Activated naive CD4-positive, alpha-beta T cell treated with anti-CD3 and anti-CD28 coated beads, Interleukin-2, amount 10 ng/mL, durations not matched to agents 7 days and 5 days (primary cell): ENCODE measurements around the gene DTNBP1.

Experiments
- CTCF ChIA-PET: fragments of 350-600 bp; sonication (Branson Sonifier 250); formaldehyde crosslinking; loops from one replicate; lab custom pipeline; 2021; ENCODE audit warnings: antibody characterized with exemption; lab: Charles Lee
- DNase-seq: peaks from one replicate; pipeline ENCODE4 v3.0.0-alpha.2; 2020
- H3K27ac Mint-ChIP-seq: one replicate; pipeline ENCODE4 v1.8.0; 2021; ENCODE audit warnings: mild to moderate bottlenecking, moderate library complexity, mixed read lengths
- H3K27me3 Mint-ChIP-seq: one replicate; pipeline ENCODE4 v1.8.0; 2021; ENCODE audit warnings: mild to moderate bottlenecking, mixed read lengths
- H3K36me3 Mint-ChIP-seq: one replicate; pipeline ENCODE4 v1.8.0; 2021; ENCODE audit warnings: mixed read lengths
- H3K4me1 Mint-ChIP-seq: one replicate; pipeline ENCODE4 v1.8.0; 2021; ENCODE audit warnings: mixed read lengths
- H3K4me3 Mint-ChIP-seq: one replicate; pipeline ENCODE4 v1.8.0; 2021; ENCODE audit warnings: mild to moderate bottlenecking, moderate library complexity, mixed read lengths
- H3K9me3 Mint-ChIP-seq: one replicate; pipeline ENCODE4 v1.8.0; 2021; ENCODE audit warnings: mixed read lengths

The DTNBP1 gene

GRCh38 chr6:15606347-15606746, 56.5 kb downstream of the DTNBP1 start:
- no peaks in the 10 kb centered on the region for H3K27me3 Mint-ChIP-seq
- H3K36me3 Mint-ChIP-seq, result peaks cover 10% of the 10 kb centered on the region
- H3K9me3 Mint-ChIP-seq, result no peaks in the 10 kb centered on the region
- CTCF ChIA-PET, result interaction anchor here (0.9 kb wide), 1 partner anchor 14 kb away, joined by 3 read pairs; no protein-coding TSS in a partner anchor
- DNase-seq, result no peak
- H3K27ac Mint-ChIP-seq, result no peak overlapping the region
- no peak overlapping the region for H3K4me3 Mint-ChIP-seq
- H3K4me1 Mint-ChIP-seq, result peaks cover under 1% of the 10 kb centered on the region

GRCh38 chr6:15604843-15605242, 58.0 kb downstream of the DTNBP1 start:
- H3K27me3 Mint-ChIP-seq, result no peaks in the 10 kb centered on the region
- H3K4me1 Mint-ChIP-seq, result no peaks in the 10 kb centered on the region
- H3K4me3 Mint-ChIP-seq, result no peak overlapping the region
- no peaks in the 10 kb centered on the region for H3K9me3 Mint-ChIP-seq
- DNase-seq, result no peak
- H3K27ac Mint-ChIP-seq, result no peak overlapping the region
- CTCF ChIA-PET, result no interaction called here
- peaks cover 17% of the 10 kb centered on the region for H3K36me3 Mint-ChIP-seq

GRCh38 chr6:15602154-15602553, 60.7 kb downstream of the DTNBP1 start:
- no peak overlapping the region for H3K27ac Mint-ChIP-seq
- H3K4me1 Mint-ChIP-seq, result no peaks in the 10 kb centered on the region
- peaks cover 12% of the 10 kb centered on the region for H3K36me3 Mint-ChIP-seq
- no peaks in the 10 kb centered on the region for H3K9me3 Mint-ChIP-seq
- CTCF ChIA-PET, result no interaction called here
- DNase-seq, result no peak
- no peak overlapping the region for H3K4me3 Mint-ChIP-seq
- H3K27me3 Mint-ChIP-seq, result no peaks in the 10 kb centered on the region

- H3K27me3 Mint-ChIP-seq, result no peaks in the 10 kb centered on the region
Measured at GRCh38 chr6:15598273-15598798, 64.5 kb downstream of the DTNBP1 start.

GRCh38 chr6:15596186-15596896, 66.5 kb downstream of the DTNBP1 start:
- DNase-seq, result no peak
- H3K9me3 Mint-ChIP-seq, result no peaks in the 10 kb centered on the region
- H3K4me3 Mint-ChIP-seq, result no peak overlapping the region
- no peak overlapping the region for H3K27ac Mint-ChIP-seq
- no peaks in the 10 kb centered on the region for H3K27me3 Mint-ChIP-seq
- peaks cover 8% of the 10 kb centered on the region for H3K4me1 Mint-ChIP-seq
- CTCF ChIA-PET, result no interaction called here
- H3K36me3 Mint-ChIP-seq, result peaks cover 10% of the 10 kb centered on the region

More at GRCh38 chr6:15598273-15598798, 64.5 kb downstream of the DTNBP1 start:
- H3K4me1 Mint-ChIP-seq, result no peaks in the 10 kb centered on the region
- no peak overlapping the region for H3K4me3 Mint-ChIP-seq
- H3K9me3 Mint-ChIP-seq, result no peaks in the 10 kb centered on the region
- CTCF ChIA-PET, result interaction anchor here (1.0 kb wide), 1 partner anchor 25 kb away, joined by 4 read pairs; no protein-coding TSS in a partner anchor
- H3K36me3 Mint-ChIP-seq, result peaks cover 12% of the 10 kb centered on the region
- DNase-seq, result no peak
- no peak overlapping the region for H3K27ac Mint-ChIP-seq

GRCh38 chr6:15595461-15596173, 67.2 kb downstream of the DTNBP1 start:
- Mint-ChIP-seq H3K27ac (no peak overlapping the region), H3K9me3 (no peaks in the 10 kb centered on the region)
- CTCF ChIA-PET, result no interaction called here

GRCh38 chr6:15594512-15595259, 68.1 kb downstream of the DTNBP1 start:
- H3K27ac Mint-ChIP-seq, result no peak overlapping the region
- DNase-seq, result no peak
- CTCF ChIA-PET, result no interaction called here

More at GRCh38 chr6:15595461-15596173, 67.2 kb downstream of the DTNBP1 start:
- H3K27me3 Mint-ChIP-seq, result no peaks in the 10 kb centered on the region
- H3K4me1 Mint-ChIP-seq, result peaks cover 8% of the 10 kb centered on the region
- no peak for DNase-seq
- no peak overlapping the region for H3K4me3 Mint-ChIP-seq
- peaks cover 7% of the 10 kb centered on the region for H3K36me3 Mint-ChIP-seq

GRCh38 chr6:15593798-15594197, 69.0 kb downstream of the DTNBP1 start:
- CTCF ChIA-PET, result no interaction called here
- H3K9me3 Mint-ChIP-seq, result no peaks in the 10 kb centered on the region
- no peak for DNase-seq

More at GRCh38 chr6:15594512-15595259, 68.1 kb downstream of the DTNBP1 start:
- Mint-ChIP-seq H3K27me3 (no peaks in the 10 kb centered on the region), H3K9me3 (no peaks in the 10 kb centered on the region), H3K4me1 (peaks cover 8% of the 10 kb centered on the region), H3K36me3 (peaks cover 3% of the 10 kb centered on the region), H3K4me3 (no peak overlapping the region)

GRCh38 chr6:15592610-15593009, 70.2 kb downstream of the DTNBP1 start:
- CTCF ChIA-PET, result no interaction called here
- Mint-ChIP-seq H3K36me3 (peaks cover 4% of the 10 kb centered on the region), H3K4me3 (no peak overlapping the region), H3K27me3 (no peaks in the 10 kb centered on the region), H3K4me1 (peaks cover 8% of the 10 kb centered on the region), H3K9me3 (no peaks in the 10 kb centered on the region), H3K27ac (no peak overlapping the region)
- DNase-seq, result no peak

More at GRCh38 chr6:15593798-15594197, 69.0 kb downstream of the DTNBP1 start:
- H3K4me1 Mint-ChIP-seq, result peaks cover 8% of the 10 kb centered on the region
- no peaks in the 10 kb centered on the region for H3K27me3 Mint-ChIP-seq
- peaks cover 5% of the 10 kb centered on the region for H3K36me3 Mint-ChIP-seq
- H3K27ac Mint-ChIP-seq, result no peak overlapping the region
- no peak overlapping the region for H3K4me3 Mint-ChIP-seq

- Mint-ChIP-seq H3K27ac (no peak overlapping the region), H3K36me3 (peaks cover 4% of the 10 kb centered on the region)
Measured at GRCh38 chr6:15588971-15589634, 73.7 kb downstream of the DTNBP1 start.

GRCh38 chr6:15586503-15586902, 76.3 kb downstream of the DTNBP1 start:
- CTCF ChIA-PET, result no interaction called here
- H3K4me3 Mint-ChIP-seq, result no peak overlapping the region
- DNase-seq, result no peak
- peaks cover 4% of the 10 kb centered on the region for H3K36me3 Mint-ChIP-seq
- H3K27ac Mint-ChIP-seq, result no peak overlapping the region
- no peaks in the 10 kb centered on the region for H3K4me1 Mint-ChIP-seq
- H3K9me3 Mint-ChIP-seq, result no peaks in the 10 kb centered on the region
- H3K27me3 Mint-ChIP-seq, result no peaks in the 10 kb centered on the region

More at GRCh38 chr6:15588971-15589634, 73.7 kb downstream of the DTNBP1 start:
- Mint-ChIP-seq H3K4me3 (no peak overlapping the region), H3K27me3 (no peaks in the 10 kb centered on the region), H3K9me3 (no peaks in the 10 kb centered on the region), H3K4me1 (peaks cover 8% of the 10 kb centered on the region)
- no peak for DNase-seq
- CTCF ChIA-PET, result no interaction called here

GRCh38 chr6:15585760-15586214, 77.0 kb downstream of the DTNBP1 start:
- no peaks in the 10 kb centered on the region for H3K27me3 Mint-ChIP-seq
- CTCF ChIA-PET, result no interaction called here
- no peaks in the 10 kb centered on the region for H3K4me1 Mint-ChIP-seq
- no peak for DNase-seq
- H3K27ac Mint-ChIP-seq, result no peak overlapping the region
- H3K9me3 Mint-ChIP-seq, result no peaks in the 10 kb centered on the region
- no peak overlapping the region for H3K4me3 Mint-ChIP-seq
- peaks cover 4% of the 10 kb centered on the region for H3K36me3 Mint-ChIP-seq

GRCh38 chr6:15582499-15582898, 80.3 kb downstream of the DTNBP1 start:
- H3K4me3 Mint-ChIP-seq, result no peak overlapping the region
- no peaks in the 10 kb centered on the region for H3K27me3 Mint-ChIP-seq
- no peaks in the 10 kb centered on the region for H3K4me1 Mint-ChIP-seq
- no peaks in the 10 kb centered on the region for H3K9me3 Mint-ChIP-seq
- H3K36me3 Mint-ChIP-seq, result no peaks in the 10 kb centered on the region
- H3K27ac Mint-ChIP-seq, result no peak overlapping the region
- no peak for DNase-seq
- CTCF ChIA-PET, result no interaction called here
